Endodermal cell (in vitro differentiated cells): Measurements from ENCODE around the gene PUS7. TPM values are rescaled to one million over a fixed set of nuclear protein-coding genes. Genes with fewer than 3 reads are reported as not detected.

ENCODE experiments used
- DNase-seq: peaks from one replicate; pipeline ENCODE4 v3.0.0-alpha.2; 2017
- H3K27ac ChIP-seq: 2 replicates; pipeline ENCODE4 v1.5.1; 2013; ENCODE audit warnings: mild to moderate bottlenecking, low read depth, low read length, moderate library complexity
- H3K27me3 ChIP-seq: 2 replicates; pipeline ENCODE4 v1.6.1; 2013; ENCODE audit warnings: mild to moderate bottlenecking, low read length, moderate library complexity; ENCODE audit not compliant: insufficient read depth, control insufficient read depth, poor library complexity, severe bottlenecking
- H3K36me3 ChIP-seq: 2 replicates; pipeline ENCODE4 v1.7.0; 2013; ENCODE audit warnings: mild to moderate bottlenecking, low read length, moderate library complexity; ENCODE audit not compliant: control insufficient read depth, insufficient read depth
- H3K4me1 ChIP-seq: one replicate; pipeline ENCODE4 v1.7.0; 2013; ENCODE audit warnings: low read length; ENCODE audit not compliant: control insufficient read depth, insufficient read depth
- H3K4me3 ChIP-seq: 2 replicates; pipeline ENCODE4 v1.5.1; 2013; ENCODE audit warnings: mild to moderate bottlenecking, low read length, moderate library complexity
- H3K9ac ChIP-seq: 2 replicates; pipeline ENCODE4 v1.6.1; 2013; ENCODE audit warnings: mild to moderate bottlenecking, low read length, moderate library complexity; ENCODE audit not compliant: poor library complexity, severe bottlenecking; ENCODE audit errors: extremely low read depth
- H3K9me3 ChIP-seq: 2 replicates; pipeline ENCODE4 v1.6.1; 2013; ENCODE audit warnings: mild to moderate bottlenecking, low read length, moderate library complexity; ENCODE audit not compliant: control insufficient read depth
- H3K27ac Mint-ChIP-seq: 2 replicates; pipeline ENCODE4 v1.8.0; 2020; ENCODE audit warnings: mixed read lengths
- H3K27me3 Mint-ChIP-seq: 2 replicates; pipeline ENCODE4 v1.8.0; 2021; ENCODE audit warnings: mild to moderate bottlenecking, mixed read lengths; ENCODE audit not compliant: insufficient read depth
- H3K36me3 Mint-ChIP-seq: 2 replicates; pipeline ENCODE4 v1.8.0; 2020; ENCODE audit warnings: low read depth, mixed read lengths
- H3K4me1 Mint-ChIP-seq: 2 replicates; pipeline ENCODE4 v1.8.0; 2020; ENCODE audit warnings: mixed read lengths
- H3K4me3 Mint-ChIP-seq: 2 replicates; pipeline ENCODE4 v1.8.0; 2020; ENCODE audit warnings: mild to moderate bottlenecking, moderate library complexity, mixed read lengths
- H3K9me3 Mint-ChIP-seq: 2 replicates; pipeline ENCODE4 v1.8.0; 2020; ENCODE audit warnings: mild to moderate bottlenecking, mixed read lengths
- WGBS, 2 experiments: methylation state at CpG; one replicate each; pipeline versions ENCODE4 v1.1.5 to v1.1.7; 2013; ENCODE audit warnings: missing lambda C conversion rate in 2 of 2, mixed read lengths in 1 of 2; ENCODE audit not compliant: insufficient coverage in 1 of 2, insufficient read length in 1 of 2; 5-methylcytosine and 5-hydroxymethylcytosine counted together
- total RNA-seq, 2 donors: library from RNA; stranded (reverse); fragmentation: NEBNext Ultra II Directional in 1 of 2; extraction: Animal tissue kit (Norgen Biotek cat#: 25700) in 1 of 2; gene quantifications; 2 replicates in 1 of 2; 3 replicates in 1 of 2; pipeline ENCODE4 v1.2.1, GENCODE V29; 2021
- TF ChIP-seq, protein P1 (sequence below): fragments of 200-600 bp; sonication (generic); conservative IDR thresholded peaks from 2 replicates; pipeline ENCODE4 v1.5.0; 2021; ENCODE audit warnings: antibody characterized with exemption, mild to moderate bottlenecking

PUS7 gene
- total RNA-seq, 2 donors from 2014 or later = 30.0 to 38.7 TPM

DNA sequence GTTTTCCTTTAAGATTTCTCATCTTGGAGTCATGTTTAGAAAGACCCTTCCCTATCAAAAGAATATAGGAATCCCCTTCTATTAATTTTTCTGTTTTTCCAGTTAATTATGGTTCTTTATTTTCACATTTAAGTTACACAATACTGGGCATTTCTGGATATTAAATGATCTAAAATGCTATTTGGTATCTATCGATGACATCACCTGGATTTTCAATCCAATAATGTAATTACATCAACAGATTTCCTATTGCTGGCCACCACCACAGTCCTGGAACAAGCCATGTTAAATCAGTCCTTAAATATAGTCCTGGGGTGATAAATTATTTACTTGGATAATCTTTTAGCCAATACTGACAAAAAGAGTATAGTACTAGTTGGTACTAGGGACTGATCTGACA is 48.0 kb downstream of the PUS7 start:
- TF ChIP-seq, protein P1, sequence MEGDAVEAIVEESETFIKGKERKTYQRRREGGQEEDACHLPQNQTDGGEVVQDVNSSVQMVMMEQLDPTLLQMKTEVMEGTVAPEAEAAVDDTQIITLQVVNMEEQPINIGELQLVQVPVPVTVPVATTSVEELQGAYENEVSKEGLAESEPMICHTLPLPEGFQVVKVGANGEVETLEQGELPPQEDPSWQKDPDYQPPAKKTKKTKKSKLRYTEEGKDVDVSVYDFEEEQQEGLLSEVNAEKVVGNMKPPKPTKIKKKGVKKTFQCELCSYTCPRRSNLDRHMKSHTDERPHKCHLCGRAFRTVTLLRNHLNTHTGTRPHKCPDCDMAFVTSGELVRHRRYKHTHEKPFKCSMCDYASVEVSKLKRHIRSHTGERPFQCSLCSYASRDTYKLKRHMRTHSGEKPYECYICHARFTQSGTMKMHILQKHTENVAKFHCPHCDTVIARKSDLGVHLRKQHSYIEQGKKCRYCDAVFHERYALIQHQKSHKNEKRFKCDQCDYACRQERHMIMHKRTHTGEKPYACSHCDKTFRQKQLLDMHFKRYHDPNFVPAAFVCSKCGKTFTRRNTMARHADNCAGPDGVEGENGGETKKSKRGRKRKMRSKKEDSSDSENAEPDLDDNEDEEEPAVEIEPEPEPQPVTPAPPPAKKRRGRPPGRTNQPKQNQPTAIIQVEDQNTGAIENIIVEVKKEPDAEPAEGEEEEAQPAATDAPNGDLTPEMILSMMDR = no peak
- H3K36me3 ChIP-seq = peaks cover 47% of the 10 kb centered on the region
- no peaks in the 10 kb centered on the region for H3K9me3 ChIP-seq
- H3K4me3 Mint-ChIP-seq = no peak overlapping the region
- WGBS, 2 experiments = 94% methylated on average over 1 of the region's 1 CpG; no CpG with 5 or more reads in 1 of the 2 experiments
- H3K27ac Mint-ChIP-seq = no peak overlapping the region
- H3K4me3 ChIP-seq = no peak overlapping the region
- no peak for DNase-seq
- peaks cover 40% of the 10 kb centered on the region for H3K36me3 Mint-ChIP-seq
- no peaks in the 10 kb centered on the region for H3K4me1 Mint-ChIP-seq
- H3K27me3 Mint-ChIP-seq = no peaks in the 10 kb centered on the region
- H3K4me1 ChIP-seq = no peaks in the 10 kb centered on the region
- no peak overlapping the region for H3K27ac ChIP-seq
- H3K9ac ChIP-seq = no peak overlapping the region
- H3K9me3 Mint-ChIP-seq = no peaks in the 10 kb centered on the region
- H3K27me3 ChIP-seq = no peaks in the 10 kb centered on the region

DNA sequence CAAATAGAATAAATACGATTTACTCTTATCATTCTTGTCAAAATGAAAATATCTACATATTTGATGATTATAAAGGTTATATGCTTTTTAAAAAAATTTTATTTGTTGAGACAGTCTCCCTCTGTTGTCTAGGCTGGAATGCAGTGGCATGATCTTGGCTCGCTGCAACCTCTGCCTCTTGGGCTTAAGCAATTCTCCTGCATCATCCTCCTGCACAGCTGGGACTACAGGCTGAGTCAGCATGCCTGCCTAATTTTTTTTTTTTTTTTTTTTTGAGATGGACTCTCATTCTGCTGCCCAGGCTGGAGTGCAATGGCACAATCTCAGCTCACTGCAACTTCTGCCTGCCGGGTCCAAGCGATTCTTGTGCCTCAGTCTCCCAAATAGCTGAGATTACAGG is 48.9 kb downstream of the PUS7 start:
- no peak overlapping the region for H3K4me3 ChIP-seq

DNA sequence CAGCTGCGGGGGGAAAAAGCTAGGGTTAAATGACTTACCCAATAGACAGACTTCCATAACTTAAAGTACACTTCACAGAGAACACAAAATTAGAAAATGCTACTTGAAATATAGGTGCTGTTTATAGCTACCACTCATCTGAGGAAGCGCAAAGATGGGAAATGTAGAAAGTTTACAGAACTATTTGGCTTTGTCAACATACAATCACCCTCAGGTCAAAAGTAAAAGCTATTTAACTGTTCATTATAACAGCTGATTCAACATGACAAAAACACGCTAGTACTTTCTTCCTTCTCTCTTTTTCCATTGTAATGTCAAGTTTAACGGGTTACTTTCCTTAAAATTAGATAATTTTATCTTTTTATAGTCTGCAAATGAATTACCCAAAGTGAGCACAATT is 51.2 kb downstream of the PUS7 start:
- TF ChIP-seq, protein P1 = no peak
- H3K4me3 ChIP-seq = no peak overlapping the region
- Mint-ChIP-seq H3K36me3 (peaks cover 42% of the 10 kb centered on the region), H3K4me3 (no peak overlapping the region), H3K9me3 (no peaks in the 10 kb centered on the region), H3K27me3 (no peaks in the 10 kb centered on the region), H3K4me1 (no peaks in the 10 kb centered on the region), H3K27ac (no peak overlapping the region)
- no peak for DNase-seq
- H3K4me1 ChIP-seq = no peaks in the 10 kb centered on the region
- no peak overlapping the region for H3K27ac ChIP-seq
- H3K27me3 ChIP-seq = no peaks in the 10 kb centered on the region
- WGBS, 2 experiments = 60 to 93% methylated on average over 1 to 4 of the region's 4 CpGs
- no peaks in the 10 kb centered on the region for H3K9me3 ChIP-seq
- H3K9ac ChIP-seq = no peak overlapping the region
- peaks cover 43% of the 10 kb centered on the region for H3K36me3 ChIP-seq

More for the DNA sequence above, 48.9 kb downstream of the PUS7 start:
- H3K27me3 ChIP-seq = no peaks in the 10 kb centered on the region
- H3K9me3 ChIP-seq = no peaks in the 10 kb centered on the region
- Mint-ChIP-seq H3K4me3 (no peak overlapping the region), H3K27ac (no peak overlapping the region), H3K9me3 (no peaks in the 10 kb centered on the region), H3K4me1 (no peaks in the 10 kb centered on the region), H3K27me3 (no peaks in the 10 kb centered on the region), H3K36me3 (peaks cover 37% of the 10 kb centered on the region)
- H3K9ac ChIP-seq = no peak overlapping the region
- H3K36me3 ChIP-seq = peaks cover 44% of the 10 kb centered on the region
- WGBS, 2 experiments = 92 to 96% methylated on average over 3 of the region's 4 CpGs
- H3K27ac ChIP-seq = no peak overlapping the region
- H3K4me1 ChIP-seq = no peaks in the 10 kb centered on the region
- no peak for DNase-seq
- TF ChIP-seq, protein P1 = no peak
